VCaP (cell line): ENCODE results near the gene IFIT1B.
"Not testable (repeated sequence)": the region's sequence is repeated elsewhere in the genome, so short reads cannot be mapped to it uniquely, and the experiment has no call there.

Experiments
- H3K27ac ChIP-seq: fragments of 450-650 bp; 2 replicates; pipeline ENCODE4 v1.5.1; 2017
- CTCF ChIP-seq: fragments of 450-650 bp; conservative IDR thresholded peaks from 2 replicates; pipeline ENCODE4 v1.5.1; 2017; ENCODE audit warnings: mild to moderate bottlenecking, moderate library complexity

The IFIT1B gene

GRCh38 chr10:89377705-89378637 is at the start of gene IFIT1B:
Gene IFIT1B, plus strand, starts transcription at chr10:89378056. Its CDS starts 80 bp downstream, at chr10:89378136.
- TF ChIP-seq CTCF = no peak
- H3K27ac ChIP-seq = no peak within 1 kb of the TSS

DNA sequence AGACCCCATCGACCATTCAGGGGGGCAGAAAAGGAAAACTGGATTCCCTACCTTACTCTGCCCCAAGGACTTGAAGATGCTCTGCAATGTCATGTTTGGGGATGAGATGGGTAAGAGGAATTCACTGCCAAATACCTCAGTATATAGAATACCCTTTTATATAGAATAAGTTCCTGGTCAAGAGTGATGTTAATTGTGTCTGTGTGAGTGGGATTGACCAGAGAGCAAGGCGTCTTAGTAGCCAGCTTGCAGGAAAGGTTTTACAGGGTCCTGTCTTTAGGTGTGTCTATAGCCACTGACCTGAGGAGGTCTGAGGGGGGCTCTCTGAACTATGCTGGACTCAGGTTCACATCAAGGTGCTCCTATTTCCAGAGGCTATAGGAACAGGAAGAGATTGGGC is 48.7 kb upstream of the IFIT1B start:
- no peak overlapping the region for H3K27ac ChIP-seq

DNA sequence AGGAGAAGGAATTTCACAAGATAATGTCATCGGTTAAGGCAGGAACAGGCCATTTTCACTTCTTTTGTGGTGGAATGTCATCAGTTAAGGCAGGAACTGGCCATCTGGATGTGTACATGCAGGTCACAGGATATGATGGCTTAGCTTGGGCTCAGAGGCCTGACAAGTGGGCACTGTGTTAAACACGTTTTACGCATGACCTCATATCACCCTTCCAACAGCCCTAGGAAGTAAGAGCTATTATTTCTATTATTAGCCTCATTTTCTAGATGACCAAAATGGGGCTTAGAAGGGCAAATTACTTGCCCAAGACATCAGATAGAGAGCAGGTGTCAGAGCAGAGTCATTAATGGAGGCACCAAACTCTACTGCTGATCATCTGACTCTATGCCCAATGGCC is 47.8 kb upstream of the IFIT1B start:
- not testable (repeated sequence) for H3K27ac ChIP-seq

More for the DNA sequence above, 48.7 kb upstream of the IFIT1B start:
- TF ChIP-seq CTCF = no peak

- no peak overlapping the region for H3K27ac ChIP-seq
- no peak for TF ChIP-seq CTCF
These were observed 47.2 kb upstream of the IFIT1B start for GRCh38 chr10:89330537-89331212.

DNA sequence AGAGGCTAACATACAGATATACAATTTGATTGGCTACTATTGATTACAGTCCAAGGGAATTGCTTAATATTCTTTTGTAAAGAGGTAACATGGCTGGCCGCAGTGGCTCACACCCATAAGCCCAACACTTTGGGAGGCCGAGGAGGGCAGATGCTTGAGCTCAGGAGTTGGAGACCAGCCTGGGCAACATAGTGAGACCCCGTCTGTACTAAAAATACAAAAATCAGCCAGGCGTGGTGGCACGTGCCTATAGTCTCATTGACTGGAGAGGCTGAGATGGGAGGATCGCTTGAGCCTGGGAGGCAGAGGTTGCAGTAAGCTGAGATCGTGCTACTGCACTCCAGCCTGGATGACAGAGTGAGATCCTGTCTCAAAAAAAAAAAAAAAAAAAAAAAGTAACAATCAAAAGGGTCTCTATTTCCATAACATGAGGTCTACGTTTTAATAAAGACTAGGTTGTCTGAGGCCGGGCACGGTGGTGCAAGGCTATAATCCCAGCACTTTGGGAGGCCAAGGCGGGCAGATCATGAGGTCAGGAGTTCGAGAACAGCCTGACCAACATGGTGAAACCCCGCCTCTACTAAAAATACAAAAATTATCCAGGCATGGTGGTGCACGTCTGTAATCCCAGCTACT is 46.3 kb upstream of the IFIT1B start:
- not testable (repeated sequence) for H3K27ac ChIP-seq

DNA sequence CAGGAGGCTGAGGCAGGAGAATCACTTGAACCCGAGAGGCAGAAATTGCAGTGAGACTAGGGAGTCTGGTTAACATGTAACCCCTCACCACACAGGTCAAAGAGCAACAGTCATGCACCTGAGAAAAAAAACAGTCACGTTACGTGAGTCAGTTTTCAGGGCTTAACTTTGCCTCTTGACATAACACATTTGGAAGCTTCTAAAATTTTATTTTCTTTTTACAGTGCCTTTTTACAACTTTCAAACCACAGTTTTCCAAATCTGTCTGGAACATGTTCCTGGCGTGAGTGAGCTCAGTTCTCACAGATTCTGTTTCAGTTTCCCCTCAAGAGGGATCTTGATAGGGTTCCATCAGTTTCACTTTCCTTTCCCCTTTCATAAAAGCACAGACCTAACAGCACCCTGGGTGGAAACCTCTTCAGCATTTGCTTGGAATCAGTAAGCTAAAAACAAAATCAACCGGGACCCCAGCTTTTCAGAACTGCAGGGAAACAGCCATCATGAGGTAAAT is 45.7 kb upstream of the IFIT1B start:
- no peak overlapping the region for H3K27ac ChIP-seq
- no peak for TF ChIP-seq CTCF

DNA sequence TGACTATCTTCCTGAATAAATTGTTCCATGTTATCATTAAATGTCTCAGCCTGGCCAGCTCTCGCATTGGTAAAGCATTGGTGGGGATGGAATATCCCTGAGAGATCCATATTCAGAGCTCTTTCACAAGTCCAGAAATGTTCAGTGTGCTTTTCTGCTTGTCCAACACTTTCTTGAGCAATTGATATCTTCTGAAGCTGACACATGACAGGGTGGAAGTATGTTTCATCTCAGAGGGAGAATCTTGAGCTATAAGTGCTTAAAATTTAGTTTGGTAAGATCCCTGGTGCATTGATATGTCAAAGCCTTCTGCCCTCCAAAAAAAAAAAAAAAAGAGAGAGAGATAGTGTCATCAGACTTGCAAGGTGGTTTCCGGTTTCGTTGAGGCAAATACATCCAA is 42.6 kb upstream of the IFIT1B start:
- no peak for TF ChIP-seq CTCF
- H3K27ac ChIP-seq = no peak overlapping the region

DNA sequence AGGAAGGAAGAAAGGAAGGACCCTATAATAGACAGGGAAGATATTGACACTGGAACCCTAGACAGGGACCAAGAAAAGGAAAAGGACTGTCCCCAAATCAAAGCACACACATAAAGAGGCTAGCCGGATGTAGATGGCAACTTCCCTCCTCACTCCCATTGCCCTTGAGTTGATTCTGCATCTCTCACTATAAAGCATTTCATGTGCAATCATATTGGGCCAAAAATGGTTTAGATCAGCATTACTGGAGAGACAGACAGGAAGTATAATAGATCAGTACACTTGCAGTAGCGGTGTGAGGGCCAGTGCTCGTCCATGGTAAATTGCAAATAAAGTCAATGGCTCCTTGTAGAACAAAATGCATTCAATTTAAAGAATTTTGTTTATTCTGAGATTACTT is 41.6 kb upstream of the IFIT1B start:
- H3K27ac ChIP-seq = no peak overlapping the region
- no peak for TF ChIP-seq CTCF
